ENCODE measurements around the gene ANAPC13.

The ANAPC13 gene

DNA sequence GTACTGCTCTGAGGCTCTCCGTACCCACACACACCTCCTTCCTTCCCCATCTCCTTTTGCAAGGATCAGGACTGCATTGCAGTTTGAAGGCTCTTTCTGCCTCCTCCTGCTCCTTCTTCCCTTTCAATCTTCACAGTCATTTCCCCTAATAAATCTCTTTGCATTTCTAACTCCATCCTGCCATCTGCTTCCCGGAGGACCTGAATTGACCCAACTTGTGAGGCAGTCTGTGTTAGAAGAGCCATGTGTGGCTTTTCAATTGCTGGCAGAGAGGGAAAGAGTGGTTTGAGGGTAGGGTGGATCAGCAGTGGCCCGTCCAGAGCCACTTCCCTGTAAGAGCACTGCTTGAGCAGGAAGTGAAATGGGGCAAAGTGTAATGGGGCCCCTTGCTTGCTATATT is 35.8 kb downstream of the ANAPC13 start:
- no peak for DNase-seq (ENCODE audit: low read depth in 2 of 2)

DNA sequence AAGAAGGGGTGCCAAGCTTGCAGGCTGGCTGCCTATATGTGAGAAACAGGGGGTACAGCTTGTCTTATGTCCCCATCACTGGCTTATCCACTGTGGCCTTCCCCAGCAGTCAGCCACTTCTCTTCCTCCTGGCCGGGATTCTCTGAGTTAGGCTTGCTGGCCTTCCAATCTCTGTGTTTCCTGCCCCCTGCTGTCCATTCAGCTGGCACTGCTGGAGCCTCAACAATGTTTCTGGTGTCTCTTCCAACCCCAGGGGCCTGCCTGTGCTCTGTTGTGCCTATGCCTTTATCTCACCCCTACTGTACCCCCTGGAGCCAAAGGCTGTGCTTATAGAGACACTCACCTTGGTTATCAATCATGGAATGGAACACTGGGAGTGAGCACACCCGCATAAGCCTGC is 36.5 kb downstream of the ANAPC13 start:
- no peak for DNase-seq (ENCODE audit: low read depth in 2 of 2)

DNA sequence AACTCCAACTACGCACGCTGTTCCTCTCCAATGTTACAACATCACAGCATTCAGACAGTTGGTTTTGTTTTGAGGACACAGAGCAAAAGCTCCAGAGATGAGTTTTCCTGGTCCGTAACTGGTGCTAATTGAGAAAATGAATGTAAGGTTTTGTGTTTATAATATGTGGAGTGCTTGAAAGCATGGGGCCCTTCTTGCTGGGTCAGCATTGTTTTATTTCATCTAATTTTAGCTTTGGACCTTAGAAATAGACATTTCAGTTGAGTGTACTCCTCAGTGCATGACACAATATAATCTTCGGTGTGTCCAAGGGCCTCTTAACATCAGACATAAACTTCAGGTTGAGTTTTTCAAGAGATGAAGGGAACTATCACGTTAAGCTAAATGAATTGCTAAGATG is 37.1 kb downstream of the ANAPC13 start:
- DNase-seq (ENCODE audit: low read depth in 2 of 2), result no peak

DNA sequence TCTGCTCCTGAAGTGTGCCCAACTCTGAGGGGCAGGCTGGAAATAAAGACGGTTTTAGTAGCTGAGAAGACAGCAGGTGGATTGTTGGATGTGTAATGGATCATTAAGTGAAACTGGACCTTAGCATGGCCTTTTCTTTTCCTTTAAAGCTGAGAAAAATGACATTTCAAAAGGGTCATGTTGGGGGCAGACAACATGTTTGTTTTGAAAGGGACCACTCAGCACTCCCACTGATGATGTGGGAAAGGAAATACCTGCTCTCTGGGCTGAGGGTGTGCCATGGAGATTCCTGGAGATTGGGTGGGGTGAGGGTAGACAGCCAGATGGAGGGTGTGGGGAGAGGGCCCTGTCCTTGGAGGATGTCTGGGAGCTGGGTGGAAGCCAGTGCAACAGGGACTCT is 38.4 kb downstream of the ANAPC13 start:
- DNase-seq (ENCODE audit: low read depth in 2 of 2), result no peak

DNA sequence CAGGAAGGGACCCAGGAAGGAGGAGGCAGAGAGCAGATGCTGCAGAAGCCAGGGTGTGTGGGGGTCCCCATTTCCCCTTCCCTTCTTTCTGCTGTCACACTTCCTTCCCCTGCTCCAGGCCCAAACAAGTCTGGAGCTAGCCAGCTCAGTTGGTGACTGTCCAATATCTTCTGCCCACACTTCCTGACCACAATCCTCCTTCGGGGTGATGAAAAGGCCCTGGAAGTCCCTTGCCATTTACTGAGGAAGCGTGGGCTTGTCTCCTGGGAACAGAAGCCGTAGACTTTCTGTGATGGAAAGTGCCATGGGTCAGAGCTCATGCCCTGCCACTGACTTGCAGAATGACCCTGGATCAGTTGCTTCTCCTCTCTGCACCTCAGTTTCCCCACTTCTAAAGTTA is 39.0 kb downstream of the ANAPC13 start:
- no peak for DNase-seq (ENCODE audit: low read depth in 2 of 2)

DNA sequence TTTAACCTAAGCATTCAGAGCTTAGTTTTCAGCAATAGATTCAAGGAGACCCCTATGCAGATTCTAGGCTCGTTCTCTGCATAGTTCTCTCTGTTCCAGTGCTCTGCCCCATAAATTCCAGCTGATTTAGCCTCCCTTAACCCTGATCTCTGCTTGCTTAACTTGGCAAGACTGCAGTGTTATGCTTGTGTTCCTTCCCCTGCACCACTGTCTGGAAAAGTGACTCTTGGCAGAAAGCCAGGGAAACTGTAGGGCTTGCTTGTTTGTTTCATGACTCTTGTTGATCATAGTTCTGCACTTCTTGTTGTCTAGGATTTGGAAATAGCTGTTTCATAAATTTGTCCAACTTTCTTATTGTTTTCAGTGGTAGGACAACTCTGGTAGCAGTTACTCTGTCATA is 40.1 kb downstream of the ANAPC13 start:
- no peak for DNase-seq (ENCODE audit: low read depth in 2 of 2)

DNA sequence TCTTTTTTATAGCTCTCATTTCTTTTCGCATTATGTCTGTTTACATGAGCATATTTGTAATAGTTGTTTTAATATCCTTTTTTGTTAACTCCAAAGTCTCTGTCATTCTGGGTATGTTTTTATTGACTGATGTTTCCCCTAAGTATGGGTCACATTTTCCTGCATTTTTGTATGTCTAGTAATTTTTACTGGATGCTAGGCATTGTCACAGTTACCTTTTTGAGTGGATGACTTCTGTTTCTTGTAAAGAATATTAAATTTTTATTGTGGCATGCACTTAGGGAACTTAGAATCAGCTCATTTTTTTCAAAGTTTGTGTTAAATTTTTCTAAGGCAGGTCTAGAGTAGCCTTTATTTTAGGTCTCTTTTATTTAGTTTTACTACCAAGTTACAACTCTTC is 40.7 kb downstream of the ANAPC13 start:
- DNase-seq (ENCODE audit: low read depth in 2 of 2), result no peak

DNA sequence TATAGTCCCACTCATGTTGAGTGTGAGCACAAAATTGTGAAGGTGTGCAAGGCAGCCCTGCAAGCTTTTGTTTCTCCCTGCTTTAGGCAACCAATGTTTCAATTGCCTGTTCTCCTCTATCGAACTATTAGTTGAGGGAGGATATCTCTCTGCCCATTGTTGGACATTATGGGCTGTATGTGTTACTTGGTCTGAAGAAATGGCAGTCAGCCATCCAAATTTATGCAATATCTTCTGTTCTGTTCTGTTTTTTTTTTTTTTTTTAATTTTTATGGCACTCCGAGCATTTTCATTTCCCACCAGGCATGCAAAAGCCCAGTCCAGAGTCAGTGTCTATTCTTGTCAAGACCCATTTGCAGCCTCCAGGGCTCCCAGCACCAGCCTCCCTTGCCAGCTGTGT is 44.0 kb downstream of the ANAPC13 start:
- no peak for DNase-seq (ENCODE audit: low read depth in 2 of 2)

DNA sequence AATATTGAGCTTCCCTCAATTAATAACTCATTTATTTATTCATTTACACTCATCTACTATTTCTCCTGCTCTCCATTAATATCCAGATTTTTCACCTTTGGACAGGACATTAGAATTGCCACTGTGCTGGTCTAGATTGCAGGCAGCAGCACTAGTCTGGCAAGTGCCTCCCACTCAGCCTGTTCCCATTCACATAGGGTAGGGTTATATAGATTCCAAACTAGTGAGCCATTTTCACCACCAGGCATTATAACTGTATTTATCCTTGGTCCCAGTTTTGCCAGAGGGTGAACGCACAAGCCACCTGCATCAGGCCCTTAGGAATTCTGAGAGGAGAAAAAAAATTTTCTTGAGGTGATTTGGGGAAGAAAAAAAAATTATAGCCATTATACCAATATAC is 44.5 kb downstream of the ANAPC13 start:
- DNase-seq (ENCODE audit: low read depth in 2 of 2), result no peak

DNA sequence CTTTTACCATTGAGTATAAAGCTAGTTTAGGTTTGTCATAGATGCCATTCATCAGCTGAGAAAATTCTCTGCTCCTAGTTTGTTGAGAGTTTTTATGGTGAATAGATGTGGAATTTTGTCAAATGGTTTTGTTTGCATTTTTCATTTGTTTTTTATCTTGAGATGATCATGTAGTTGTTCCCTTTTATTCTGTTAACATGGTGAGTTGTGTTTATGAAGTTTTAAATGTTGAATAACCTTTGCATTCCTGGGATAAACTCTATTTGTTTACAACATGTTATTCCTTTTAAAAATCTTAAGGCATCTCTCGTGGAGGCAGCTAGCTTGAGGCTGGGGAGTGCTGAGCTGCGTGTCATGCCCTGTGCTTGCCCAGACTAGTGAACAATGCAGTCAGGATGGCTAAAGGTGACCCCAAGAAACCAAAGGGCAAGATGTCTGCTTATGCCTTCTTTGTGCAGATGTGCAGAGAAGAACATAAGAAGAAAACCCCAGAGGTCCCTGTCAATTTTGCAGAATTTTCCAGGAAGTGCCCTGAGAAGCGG is 48.5 kb downstream of the ANAPC13 start:
- DNase-seq (ENCODE audit: low read depth in 2 of 2), result no peak

DNA sequence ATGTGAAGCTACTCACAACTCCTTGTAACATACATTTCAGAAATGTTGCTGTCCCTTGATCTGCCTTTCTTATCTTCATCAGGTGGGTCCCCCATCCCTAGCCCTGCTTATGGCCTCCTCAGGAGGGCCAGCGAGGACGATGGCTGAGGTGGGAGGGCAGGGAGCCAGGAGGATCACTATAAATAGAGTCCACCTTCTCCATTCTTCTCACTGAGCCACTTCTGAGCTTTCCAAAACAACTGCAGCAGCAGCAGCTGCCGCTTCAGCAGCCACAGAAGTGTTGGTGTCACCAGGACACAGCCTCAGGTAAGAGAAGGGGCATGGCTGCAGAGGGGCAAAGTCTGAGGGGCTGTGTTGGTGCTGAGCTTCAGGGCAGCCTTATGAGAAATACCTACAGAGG is 53.5 kb downstream of the ANAPC13 start:
- DNase-seq (ENCODE audit: low read depth in 2 of 2), result no peak

DNA sequence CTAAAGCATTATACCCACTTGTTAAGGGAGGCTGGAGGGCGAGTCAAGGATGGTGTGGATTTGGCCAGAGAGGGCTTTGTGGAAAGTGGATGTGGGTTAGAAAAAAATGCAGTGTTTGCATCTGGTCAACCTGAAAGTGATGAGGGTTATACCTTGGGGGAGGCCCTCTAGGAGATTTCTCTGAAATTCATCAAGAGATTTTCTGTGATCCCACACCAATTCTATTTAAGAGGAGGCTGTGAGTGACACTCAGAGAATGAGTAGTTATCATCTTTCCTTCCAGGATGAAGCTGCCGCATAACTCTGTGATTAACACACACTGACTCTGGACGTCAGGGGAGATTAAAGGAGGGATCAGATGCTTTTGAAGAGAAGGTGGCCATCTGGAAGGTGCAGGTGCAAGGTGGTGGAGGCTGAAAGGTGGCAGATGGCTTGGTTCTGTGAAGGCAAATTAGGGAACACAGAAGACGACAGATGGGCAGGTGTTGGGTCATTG is 54.8 kb downstream of the ANAPC13 start:
- DNase-seq (ENCODE audit: low read depth in 2 of 2), result no peak

DNA sequence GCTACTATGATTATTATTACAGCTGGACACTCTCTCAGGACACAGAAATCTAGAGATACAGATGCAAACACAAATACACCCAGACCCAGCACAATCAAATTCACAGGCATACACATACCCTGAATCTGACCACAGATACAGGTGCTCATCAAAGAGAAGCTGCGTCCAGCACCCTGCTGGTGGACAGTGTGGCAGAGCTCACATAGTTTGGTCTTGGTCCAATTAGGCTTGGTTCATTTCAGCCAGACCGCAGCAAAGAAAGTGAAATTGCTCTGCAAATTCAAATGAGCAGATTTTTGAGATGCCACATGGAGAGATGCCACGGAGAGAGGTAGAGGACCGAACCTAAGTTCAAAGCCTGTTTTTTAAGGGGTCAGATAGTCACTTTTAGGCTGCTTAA is 55.6 kb downstream of the ANAPC13 start:
- DNase-seq (ENCODE audit: low read depth in 2 of 2), result no peak

DNA sequence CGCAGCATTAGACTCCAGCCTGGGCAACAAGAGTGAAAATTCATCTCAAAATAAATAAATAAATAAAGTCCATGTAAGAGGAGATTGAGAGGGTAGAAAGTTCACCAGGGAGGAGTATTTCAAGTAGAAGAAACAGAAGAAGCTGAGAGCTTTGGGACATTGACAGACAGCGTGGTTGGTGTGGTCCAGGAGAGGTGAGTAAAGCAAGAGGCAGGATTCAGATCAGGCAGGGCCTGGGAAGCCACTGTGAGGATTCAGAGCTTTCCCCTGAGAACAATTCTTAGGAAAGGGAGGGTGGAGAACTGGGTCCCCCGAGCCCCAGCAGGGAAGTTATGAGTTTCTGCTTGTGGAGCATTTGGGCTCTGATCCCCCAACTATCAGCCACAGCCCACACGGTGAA is 57.4 kb downstream of the ANAPC13 start:
- no peak for DNase-seq (ENCODE audit: low read depth in 2 of 2)

All from fibroblast of skin of left biceps (primary cell).